GM21528 (cell line): ENCODE measurements around the gene PFDN5.
"Not testable (repeated sequence)": the region's sequence is repeated elsewhere in the genome, so short reads cannot be mapped to it uniquely, and the experiment has no call there.

Experiments used
- ATAC-seq: cut with Tn5 transposase; IDR thresholded peaks from one replicate; pipeline ENCODE4 v1.9.1; 2021; ENCODE audit warnings: mild to moderate bottlenecking, moderate library complexity; ENCODE audit not compliant: unreplicated experiment, low FRiP score

PFDN5 gene

GRCh38 chr12:53325511-53326061, 30.2 kb downstream of the PFDN5 start:
- no peak for ATAC-seq

DNA sequence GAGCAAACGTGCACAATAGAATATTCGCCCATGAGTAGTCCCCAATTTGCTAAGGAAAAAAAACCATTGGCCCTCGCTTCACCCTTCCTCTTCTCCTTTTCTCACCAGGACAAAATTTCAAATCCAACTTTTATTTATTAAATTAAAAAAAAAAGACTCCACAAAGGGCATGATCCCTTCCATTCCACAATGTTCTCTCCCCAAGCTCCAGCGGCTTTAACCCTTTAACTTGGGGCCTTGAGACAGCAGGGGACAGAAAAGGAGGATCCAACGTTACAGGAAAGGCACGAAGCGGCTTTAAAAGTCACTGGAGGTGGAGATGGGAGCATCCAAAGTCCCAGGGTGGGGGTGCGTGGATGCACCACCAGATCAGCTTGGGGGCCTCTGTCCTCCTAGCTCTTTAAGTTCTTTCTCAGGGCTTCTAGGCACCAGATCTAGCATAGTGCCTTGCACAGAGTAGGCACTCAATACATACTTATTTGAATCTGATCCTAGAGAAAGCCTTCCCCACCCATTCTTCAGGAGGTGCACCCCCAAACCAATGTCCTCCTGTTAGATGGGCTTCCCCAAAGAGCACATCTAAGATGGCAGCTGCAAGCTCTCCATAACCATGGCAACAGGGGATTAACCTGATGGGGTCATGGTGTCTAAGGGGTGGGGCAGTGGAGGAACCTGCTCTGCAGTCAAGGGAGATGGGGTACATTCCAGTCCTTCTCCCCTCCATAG, 31.3 kb downstream of the PFDN5 start:
- ATAC-seq: no peak

- no peak for ATAC-seq
Observed at GRCh38 chr12:53327435-53328042, 32.2 kb downstream of the PFDN5 start.

GRCh38 chr12:53328043-53328435, 32.7 kb downstream of the PFDN5 start:
- no peak for ATAC-seq

DNA sequence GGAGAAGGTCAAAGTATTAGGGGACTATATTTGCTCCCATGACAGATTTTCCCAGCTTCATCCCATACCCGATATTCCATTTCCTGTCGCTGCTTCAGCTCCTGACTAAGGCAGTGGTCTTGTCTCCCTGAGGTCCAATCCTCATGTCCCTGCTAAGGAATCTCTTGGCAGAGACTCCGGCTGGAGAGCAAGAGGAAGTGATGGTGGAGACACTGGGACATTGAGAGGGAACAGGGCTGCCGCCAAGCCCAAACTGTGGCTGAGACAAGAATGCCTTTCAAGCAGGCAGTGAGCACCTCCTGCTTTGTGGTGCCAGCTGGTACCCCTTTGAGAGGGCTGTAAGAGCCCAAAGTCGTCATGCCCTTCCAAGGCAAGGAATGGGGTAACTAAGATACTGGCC, 35.3 kb downstream of the PFDN5 start:
- no peak for ATAC-seq

- not testable (repeated sequence) for ATAC-seq
Observed at GRCh38 chr12:53332339-53332738, 37.0 kb downstream of the PFDN5 start.

- ATAC-seq: no peak
Observed at GRCh38 chr12:53332744-53333143, 37.4 kb downstream of the PFDN5 start.

- no peak for ATAC-seq
Observed at GRCh38 chr12:53333289-53333688, 37.9 kb downstream of the PFDN5 start.

GRCh38 chr12:53333845-53334244, 38.5 kb downstream of the PFDN5 start:
- no peak for ATAC-seq

DNA sequence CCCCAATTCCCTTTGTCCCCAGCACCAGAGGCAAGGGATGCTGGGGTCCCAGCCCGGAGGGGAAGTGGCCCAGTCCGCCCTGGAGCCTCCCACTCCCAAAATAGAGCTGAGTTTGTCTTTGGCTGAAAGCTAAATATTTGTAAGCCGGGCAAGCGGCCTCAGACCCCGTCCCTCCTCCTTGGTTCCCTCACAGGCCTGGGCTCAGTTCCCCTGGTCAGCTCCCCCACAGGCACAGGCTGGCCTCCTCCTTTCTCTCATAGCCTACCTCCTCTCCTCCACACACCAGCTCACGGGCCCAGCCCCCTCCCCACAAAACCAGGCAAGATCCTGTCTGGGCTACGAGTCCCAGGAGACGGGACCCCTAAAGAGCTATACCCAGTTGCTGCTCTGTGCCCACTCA, 39.5 kb downstream of the PFDN5 start:
- no peak for ATAC-seq

DNA sequence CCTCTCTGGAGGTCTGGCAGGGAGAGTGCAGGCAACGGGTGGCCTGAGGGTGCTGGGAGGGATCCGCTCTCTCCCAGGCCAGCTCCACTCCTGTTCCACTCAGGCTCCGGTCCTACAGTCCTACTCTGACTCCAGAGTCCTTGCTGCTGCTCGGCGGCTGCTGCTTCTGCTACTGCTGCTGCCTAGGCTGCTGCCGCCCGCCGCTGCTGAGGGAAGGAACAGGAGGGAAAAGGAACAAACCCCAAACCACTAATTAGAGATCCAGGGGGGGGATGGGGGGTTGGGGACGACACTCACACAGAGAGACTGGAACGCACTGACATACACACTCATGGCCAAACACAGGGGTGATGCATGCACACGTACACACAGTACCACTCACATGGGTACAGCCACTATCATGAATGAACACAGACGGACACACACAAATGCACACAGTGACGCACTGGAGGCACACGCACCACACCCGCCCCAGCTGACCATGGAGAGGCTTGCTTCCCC, 40.9 kb downstream of the PFDN5 start, which contains the start of gene SP7:
SP7 (minus strand) TSS at position 174 of the 501 bp plus-strand sequence. CDS start 708 bp downstream, outside the sequence.
- no peak for ATAC-seq

DNA sequence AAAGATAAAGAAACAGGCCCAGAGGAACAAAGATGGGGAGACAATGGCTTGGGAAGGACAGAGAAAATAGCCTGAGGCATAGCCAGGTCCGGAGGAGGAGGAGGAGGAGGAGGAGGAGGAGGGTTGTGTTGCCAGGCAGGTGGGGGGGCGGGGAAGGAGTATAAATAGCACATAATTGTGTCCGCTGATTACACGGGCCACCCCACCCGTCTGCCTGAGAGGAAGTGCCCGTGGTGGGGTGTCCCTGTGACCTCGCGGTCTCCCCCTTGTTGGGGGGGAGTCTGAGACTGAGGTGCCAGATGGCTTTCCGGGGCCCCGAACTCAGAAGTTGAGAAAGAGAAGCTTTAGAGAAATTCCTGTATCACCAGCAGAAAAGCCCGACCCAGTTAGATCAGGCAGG, 42.7 kb downstream of the PFDN5 start:
- no peak for ATAC-seq

DNA sequence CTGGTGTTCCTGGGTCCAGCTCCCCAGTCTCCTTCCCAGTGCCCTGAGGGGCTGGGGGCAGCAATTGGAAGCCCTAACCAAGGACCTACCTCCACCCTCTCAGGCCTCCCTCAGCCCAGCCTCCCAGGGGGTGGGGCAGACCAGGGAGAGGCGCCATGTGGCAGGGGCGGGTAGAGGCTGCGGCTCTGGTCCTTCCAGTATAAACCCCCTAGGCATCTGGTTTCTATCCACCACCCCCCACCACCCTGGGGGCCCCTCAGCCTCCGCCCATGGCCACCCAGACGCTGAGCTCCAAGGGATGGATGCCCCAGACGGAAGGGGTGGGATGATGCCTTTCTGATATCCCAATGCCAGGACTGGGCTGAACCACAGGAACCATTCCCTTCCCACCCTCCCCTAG, 43.6 kb downstream of the PFDN5 start:
- no peak for ATAC-seq

DNA sequence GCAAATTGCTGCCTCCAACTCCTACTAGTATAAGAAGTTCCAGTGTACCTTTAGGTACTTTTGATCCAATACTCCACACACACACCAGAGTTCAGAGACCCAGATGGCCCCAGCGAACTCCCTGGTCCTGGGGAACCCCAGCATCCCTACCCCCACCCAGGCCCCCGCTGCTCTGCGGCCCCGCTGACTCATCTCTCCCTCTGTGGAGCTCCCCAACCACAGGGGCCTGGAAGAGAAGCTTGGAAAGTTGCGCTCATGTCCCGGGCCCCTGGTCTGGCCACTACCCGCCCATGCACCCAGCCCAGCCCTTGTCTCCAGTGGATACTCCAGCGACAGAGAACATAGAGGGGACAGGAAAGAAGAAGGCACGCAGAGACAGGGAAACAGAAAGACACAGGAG, 45.1 kb downstream of the PFDN5 start:
- no peak for ATAC-seq

DNA sequence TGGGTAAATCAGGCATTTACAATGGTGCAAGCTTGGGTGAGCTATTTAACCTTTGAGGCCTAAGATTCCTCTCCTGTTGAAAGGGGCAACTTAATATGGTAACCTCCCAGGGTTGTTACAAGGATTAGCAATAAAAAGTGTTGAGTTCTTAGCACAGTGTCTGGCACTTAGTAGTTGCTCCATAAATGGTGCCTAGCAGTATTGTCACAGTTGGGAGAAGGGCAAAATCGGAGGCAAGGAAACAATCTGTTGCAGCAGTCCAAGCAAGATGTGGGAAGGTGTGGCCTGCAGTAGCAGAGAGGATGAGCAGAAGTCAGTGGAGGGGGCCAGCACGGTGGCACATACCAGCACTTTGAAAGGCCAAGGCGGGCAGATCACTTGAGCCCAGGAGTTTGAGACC, 48.1 kb downstream of the PFDN5 start:
- no peak for ATAC-seq

GRCh38 chr12:53343969-53344368, 48.6 kb downstream of the PFDN5 start:
- ATAC-seq: no peak

DNA sequence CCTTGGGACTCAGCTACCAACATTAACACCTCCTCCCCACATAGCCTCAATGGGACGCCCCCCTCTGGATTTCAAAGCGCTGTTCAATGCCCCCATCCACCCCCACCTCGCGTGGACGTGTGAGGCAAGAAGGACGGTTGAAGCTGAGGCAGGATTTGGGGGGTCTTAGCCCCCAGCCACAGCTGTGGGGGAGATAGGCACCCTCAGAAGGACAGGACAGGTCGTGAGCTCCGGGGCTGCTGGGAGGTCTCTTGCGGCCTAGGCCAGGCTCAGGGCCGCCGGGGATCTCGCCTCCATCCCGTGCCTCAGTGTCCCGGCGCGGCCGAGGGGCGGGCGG, 49.1 kb downstream of the PFDN5 start:
- ATAC-seq: no peak

DNA sequence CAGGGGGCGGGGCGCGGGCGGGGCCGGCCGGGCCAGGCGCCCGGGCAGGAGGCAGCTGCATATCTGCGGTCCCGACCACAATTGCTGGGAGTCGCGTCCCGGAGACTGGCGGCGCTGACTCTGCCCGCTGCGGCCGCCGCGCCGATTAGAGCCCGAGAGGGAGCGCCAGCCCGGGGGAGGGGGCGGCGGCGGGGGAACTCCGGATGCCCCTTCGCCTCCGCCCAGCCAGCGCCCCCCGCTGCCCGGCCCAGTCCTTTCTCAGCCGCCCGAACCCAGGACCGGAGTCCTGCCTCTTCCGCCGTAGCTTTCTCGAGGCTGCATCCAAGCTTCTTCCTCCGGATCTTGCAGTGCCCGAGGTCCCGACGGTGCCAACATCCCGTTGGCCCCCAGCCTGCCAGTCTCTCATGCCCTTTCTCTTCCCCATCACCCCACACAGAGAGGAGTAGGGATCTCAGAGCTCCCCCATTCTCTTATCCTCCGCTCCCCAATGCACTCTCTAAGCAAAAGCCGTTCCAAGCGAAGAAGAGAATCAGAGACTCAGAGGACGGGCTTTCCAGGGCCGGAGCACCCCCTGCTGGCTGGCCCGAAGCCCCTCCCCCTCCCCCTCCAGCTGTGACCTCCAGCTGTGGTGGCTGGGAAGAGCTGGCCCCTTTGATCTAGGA, 49.6 kb downstream of the PFDN5 start:
- ATAC-seq: no peak

- no peak for ATAC-seq
Observed at GRCh38 chr12:53345486-53346188, 50.3 kb downstream of the PFDN5 start.

- ATAC-seq: no peak
Observed at GRCh38 chr12:53346491-53346890, 51.1 kb downstream of the PFDN5 start.

DNA sequence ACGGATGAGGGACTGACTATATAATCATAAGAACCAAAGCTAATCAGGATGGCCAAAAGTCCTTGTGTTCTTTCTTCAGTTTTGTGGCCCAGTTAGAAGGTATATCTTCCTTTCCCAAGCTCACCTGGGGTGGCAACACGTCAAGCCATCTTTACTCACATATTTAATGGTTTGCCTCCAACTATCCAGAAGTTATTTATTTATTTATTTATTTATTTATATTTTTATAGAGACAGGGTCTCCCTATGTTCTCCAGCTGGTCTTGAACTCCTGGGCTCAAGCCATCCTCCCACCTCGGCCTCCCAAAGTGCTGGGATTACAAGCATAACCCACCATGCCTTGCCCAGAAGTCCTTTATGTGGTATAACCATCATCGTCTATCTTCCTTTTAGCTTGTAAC, 52.6 kb downstream of the PFDN5 start:
- ATAC-seq: no peak
